ENCODE data around the gene CACNG6.
A peak's percentile ranks its signal among the peaks of the same experiment; 100 is the strongest.

Gene CACNG6

GRCh38 chr19:54011507-54012211 is 20.2 kb downstream of the CACNG6 start:
- no peak for TF ChIP-seq CTCF (IDR thresholded peaks at IDR 0.05; ENCODE audit: low read depth, low read length)
- DNase-seq (ENCODE audit: low read depth in 2 of 2), result no peak
- no peak overlapping the region for H3K4me3 ChIP-seq (replicated peaks in 1 of 2; ENCODE audit: low read depth in 2 of 2, low read length in 2 of 2)

GRCh38 chr19:54013866-54014265 is 22.4 kb downstream of the CACNG6 start:
- no peak for DNase-seq (ENCODE audit: low read depth in 2 of 2)
- H3K4me3 ChIP-seq (replicated peaks in 1 of 2; ENCODE audit: low read depth in 2 of 2, low read length in 2 of 2), result no peak overlapping the region
- TF ChIP-seq CTCF (IDR thresholded peaks at IDR 0.05; ENCODE audit: low read depth, low read length), result no peak

GRCh38 chr19:54014920-54015560 is 23.6 kb downstream of the CACNG6 start:
- TF ChIP-seq CTCF (IDR thresholded peaks at IDR 0.05; ENCODE audit: low read depth, low read length), result no peak
- no peak overlapping the region for H3K4me3 ChIP-seq (replicated peaks in 1 of 2; ENCODE audit: low read depth in 2 of 2, low read length in 2 of 2)
- DNase-seq (ENCODE audit: low read depth in 2 of 2), result no peak

GRCh38 chr19:54017261-54017660 is 25.8 kb downstream of the CACNG6 start:
- TF ChIP-seq CTCF (IDR thresholded peaks at IDR 0.05; ENCODE audit: low read depth, low read length), result no peak
- peak; percentile 85 to 92 for DNase-seq (ENCODE audit: low read depth in 2 of 2)

GRCh38 chr19:54021363-54021762 is 29.9 kb downstream of the CACNG6 start:
- no peak for DNase-seq (ENCODE audit: low read depth in 2 of 2)

More at GRCh38 chr19:54017261-54017660, 25.8 kb downstream of the CACNG6 start:
- no peak overlapping the region for H3K4me3 ChIP-seq (replicated peaks in 1 of 2; ENCODE audit: low read depth in 2 of 2, low read length in 2 of 2)

GRCh38 chr19:54021932-54022331 is 30.5 kb downstream of the CACNG6 start:
- DNase-seq (ENCODE audit: low read depth in 2 of 2), result no peak
- no peak overlapping the region for H3K4me3 ChIP-seq (replicated peaks in 1 of 2; ENCODE audit: low read depth in 2 of 2, low read length in 2 of 2)
- no peak for TF ChIP-seq CTCF (IDR thresholded peaks at IDR 0.05; ENCODE audit: low read depth, low read length)

More at GRCh38 chr19:54021363-54021762, 29.9 kb downstream of the CACNG6 start:
- TF ChIP-seq CTCF (IDR thresholded peaks at IDR 0.05; ENCODE audit: low read depth, low read length), result no peak
- no peak overlapping the region for H3K4me3 ChIP-seq (replicated peaks in 1 of 2; ENCODE audit: low read depth in 2 of 2, low read length in 2 of 2)

Data from cardiac fibroblast (primary cell).